Measurements from ENCODE around the gene GPC5. TPM values are rescaled to one million over a fixed set of nuclear protein-coding genes. Genes with fewer than 3 reads are reported as not detected.

Gene GPC5
- total and polyA plus RNA-seq, 2 of the 8 experiments (the other 6 are each of a cell fraction or from before 2014, with no cell fraction given), result 0.20 to 0.39 TPM

GRCh38 chr13:91639330-91639729 is 240.9 kb downstream of the GPC5 start:
- 93% methylated on average over 5 of the region's 5 CpGs; no CpG with 5 or more reads in 1 of the 2 experiments for WGBS, 2 experiments (ENCODE audit: extremely low coverage in 1 of 2, insufficient coverage in 1 of 2, insufficient read length in 1 of 2, insufficient replicate concordance in 2 of 2, low coverage in 1 of 2, low lambda C conversion rate in 2 of 2, missing lambda C conversion rate in 1 of 2)
- no peak overlapping the region for H2BK5ac ChIP-seq (ENCODE audit: low read depth, low read length)
- no peak overlapping the region for H3K56ac ChIP-seq (replicated peaks; ENCODE audit: insufficient read length, low read depth, low read length)
- POLR2A ChIA-PET (ENCODE audit: partially characterized antibody), result no interaction called here
- no peak overlapping the region for H3K4ac ChIP-seq (replicated peaks; ENCODE audit: insufficient read length, low read depth, low read length)
- CTCF ChIA-PET (ENCODE audit: partially characterized antibody), result interaction anchor here (1.0 kb wide), 1 partner anchor 8 kb away, joined by 3 read pairs; no protein-coding TSS in a partner anchor
- H3K23ac ChIP-seq (ENCODE audit: insufficient read length), result no peak overlapping the region
- H4K20me1 ChIP-seq (replicated peaks in 1 of 2; ENCODE audit: control insufficient read depth in 1 of 2, insufficient read depth in 2 of 2, low read length in 2 of 2), result no peaks in the 10 kb centered on the region
- no peak overlapping the region for H3K9ac ChIP-seq (replicated peaks in 1 of 4; ENCODE audit: extremely low read depth in 1 of 4, low read depth in 3 of 4, low read length in 3 of 4)
- H3K36me3 ChIP-seq (ENCODE audit: control insufficient read depth in 2 of 4, insufficient read depth in 4 of 4, low read length in 3 of 4), result no peaks in the 10 kb centered on the region
- H4K8ac ChIP-seq (ENCODE audit: extremely low read depth, insufficient read depth, low read length), result no peak overlapping the region
- FAIRE-seq, result no peak
- no peak overlapping the region for H4K91ac ChIP-seq (replicated peaks; ENCODE audit: insufficient read length, low read length)
- H3K79me2 ChIP-seq (ENCODE audit: control insufficient read depth in 1 of 2, insufficient read depth in 2 of 2, low read length in 2 of 2), result no peaks in the 10 kb centered on the region
- no peak overlapping the region for H3K4me3 ChIP-seq (ENCODE audit: extremely low read depth in 1 of 4, insufficient read depth in 2 of 4, low read depth in 3 of 4, low read length in 4 of 4)
- TF ChIP-seq CHD2 (IDR thresholded peaks at IDR 0.05; ENCODE audit: low read length), result no peak
- no peak for TF ChIP-seq TBP (IDR thresholded peaks at IDR 0.05; ENCODE audit: low read depth, low read length)
- H2BK15ac ChIP-seq (ENCODE audit: low read length), result no peak overlapping the region
- H3K27ac ChIP-seq (ENCODE audit: low read depth, low read length), result no peak overlapping the region
- no peak overlapping the region for H2BK12ac ChIP-seq (ENCODE audit: low read depth, low read length)
- no peak overlapping the region for H2BK120ac ChIP-seq (replicated peaks; ENCODE audit: low read depth, low read length)
- H4K5ac ChIP-seq (ENCODE audit: insufficient read length, low read depth, low read length), result no peak overlapping the region
- H2BK20ac ChIP-seq (ENCODE audit: low read length), result no peak overlapping the region
- no peak for DNase-seq (ENCODE audit: low read depth in 1 of 2, low spot score in 2 of 2)
- no peaks in the 10 kb centered on the region for H3K23me2 ChIP-seq (ENCODE audit: low read depth, low read length)
- no peaks in the 10 kb centered on the region for H3K27me3 ChIP-seq (replicated peaks in 1 of 4; ENCODE audit: control insufficient read depth in 3 of 4, extremely low read depth in 1 of 4, insufficient read depth in 3 of 4, low read length in 3 of 4)
- H3K9me3 ChIP-seq (ENCODE audit: insufficient read depth in 2 of 2, low read depth in 1 of 2, low read length in 1 of 2), result no peaks in the 10 kb centered on the region
- H3K4me1 ChIP-seq (replicated peaks in 1 of 4; ENCODE audit: control insufficient read depth in 3 of 4, insufficient read depth in 4 of 4, low read length in 3 of 4), result no peaks in the 10 kb centered on the region
- H3K79me1 ChIP-seq (ENCODE audit: low read depth, low read length), result no peaks in the 10 kb centered on the region
- no peak overlapping the region for H3K14ac ChIP-seq (ENCODE audit: insufficient read length)
- no peak overlapping the region for H3K18ac ChIP-seq (ENCODE audit: extremely low read depth, low read length)
- no peak overlapping the region for H2AFZ ChIP-seq (ENCODE audit: low read length)
- no peak overlapping the region for H3K4me2 ChIP-seq (ENCODE audit: insufficient read depth in 1 of 2, low read depth in 2 of 2, low read length in 2 of 2)
- H2AK5ac ChIP-seq (ENCODE audit: low read depth, low read length), result no peak overlapping the region

All from H1 (cell line).